MM.1S (cell line): ENCODE data around the gene CPNE7.

Experiments used
- EZH2 ChIP-seq: fragments of 300-600 bp; sonication (generic); optimal IDR thresholded peaks from 2 replicates; pipeline ENCODE3; 2017; ENCODE audit warnings: low read depth, mild to moderate bottlenecking, antibody characterized with exemption, low read length, mixed read lengths
- TF ChIP-seq, protein P1 (sequence below): fragments of 300-600 bp; sonication (generic); IDR thresholded peaks from 2 replicates; pipeline ENCODE4 v1.5.1; 2016; ENCODE audit warnings: antibody characterized with exemption, low read length, mixed read lengths

DNA sequence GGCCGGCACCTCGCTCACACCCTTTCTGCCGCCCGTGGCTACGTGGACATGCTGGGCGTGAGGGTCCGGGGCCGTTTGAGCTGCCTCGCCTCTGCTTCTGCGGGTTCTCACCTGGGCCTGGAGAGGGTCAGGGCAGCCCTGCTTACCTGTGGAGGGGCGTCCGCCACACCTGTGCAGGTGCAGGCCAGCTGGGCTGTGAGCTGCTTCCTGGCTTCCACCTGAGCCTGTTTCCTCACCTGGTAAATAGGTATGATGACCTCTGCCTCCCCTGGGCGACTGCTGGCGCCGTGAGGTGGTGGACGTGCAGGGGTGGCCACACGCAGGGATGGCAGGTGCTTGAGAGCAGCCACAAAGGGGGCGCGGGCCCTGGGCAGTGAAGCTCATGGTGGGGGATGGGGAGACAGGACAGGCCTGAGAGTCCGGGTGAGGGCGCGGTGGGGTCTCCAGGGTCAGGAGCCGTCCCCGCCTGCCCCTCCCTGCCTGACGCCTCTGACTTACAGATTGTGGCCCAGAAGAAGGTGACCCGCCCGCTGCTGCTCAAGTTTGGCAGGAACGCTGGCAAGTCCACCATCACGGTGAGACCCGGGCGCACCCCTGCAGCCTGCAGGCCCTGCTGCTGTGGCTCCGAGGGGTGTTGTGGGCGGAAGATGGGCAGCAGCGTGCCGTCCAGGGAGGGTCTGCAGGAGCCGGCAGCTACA lies 7.8 kb downstream of the CPNE7 start:
- TF ChIP-seq, protein P1, sequence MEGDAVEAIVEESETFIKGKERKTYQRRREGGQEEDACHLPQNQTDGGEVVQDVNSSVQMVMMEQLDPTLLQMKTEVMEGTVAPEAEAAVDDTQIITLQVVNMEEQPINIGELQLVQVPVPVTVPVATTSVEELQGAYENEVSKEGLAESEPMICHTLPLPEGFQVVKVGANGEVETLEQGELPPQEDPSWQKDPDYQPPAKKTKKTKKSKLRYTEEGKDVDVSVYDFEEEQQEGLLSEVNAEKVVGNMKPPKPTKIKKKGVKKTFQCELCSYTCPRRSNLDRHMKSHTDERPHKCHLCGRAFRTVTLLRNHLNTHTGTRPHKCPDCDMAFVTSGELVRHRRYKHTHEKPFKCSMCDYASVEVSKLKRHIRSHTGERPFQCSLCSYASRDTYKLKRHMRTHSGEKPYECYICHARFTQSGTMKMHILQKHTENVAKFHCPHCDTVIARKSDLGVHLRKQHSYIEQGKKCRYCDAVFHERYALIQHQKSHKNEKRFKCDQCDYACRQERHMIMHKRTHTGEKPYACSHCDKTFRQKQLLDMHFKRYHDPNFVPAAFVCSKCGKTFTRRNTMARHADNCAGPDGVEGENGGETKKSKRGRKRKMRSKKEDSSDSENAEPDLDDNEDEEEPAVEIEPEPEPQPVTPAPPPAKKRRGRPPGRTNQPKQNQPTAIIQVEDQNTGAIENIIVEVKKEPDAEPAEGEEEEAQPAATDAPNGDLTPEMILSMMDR, result no peak
- no peak for TF ChIP-seq EZH2
